Stimulated activated naive CD8-positive, alpha-beta T cell treated with anti-CD3 and anti-CD28 coated beads, Interleukin-15, Interleukin-2, amounts not matched to agents 100 ng/mL and 50 ng/mL, for 24 hours (primary cell): ENCODE measurements around the gene EPRS1.
"Not testable (repeated sequence)": the region's sequence is repeated elsewhere in the genome, so short reads cannot be mapped to it uniquely, and the experiment has no call there.

Experiments
- H3K27ac Mint-ChIP-seq: one replicate; pipeline ENCODE4 v1.8.0; 2021; ENCODE audit warnings: mild to moderate bottlenecking, mixed read lengths
- H3K27me3 Mint-ChIP-seq: one replicate; pipeline ENCODE4 v1.8.0; 2021; ENCODE audit warnings: mixed read lengths
- H3K36me3 Mint-ChIP-seq: one replicate; pipeline ENCODE4 v1.8.0; 2021; ENCODE audit warnings: low read depth, mixed read lengths
- H3K4me1 Mint-ChIP-seq: one replicate; pipeline ENCODE4 v1.8.0; 2021; ENCODE audit warnings: low read depth, mixed read lengths
- H3K4me3 Mint-ChIP-seq: one replicate; pipeline ENCODE4 v1.8.0; 2021; ENCODE audit warnings: mild to moderate bottlenecking, mixed read lengths
- H3K9me3 Mint-ChIP-seq: one replicate; pipeline ENCODE4 v1.8.0; 2021; ENCODE audit warnings: mixed read lengths

Gene EPRS1

GRCh38 chr1:220046052-220046930, at the start of gene EPRS1:
TSS of gene EPRS1 (minus strand) at chr1:220046505. CDS start at chr1:220046388, 117 bp downstream.
- H3K36me3 Mint-ChIP-seq: peaks cover 14% of the 10 kb centered on the region
- peak within 1 kb of the TSS; percentile 99 for H3K4me3 Mint-ChIP-seq
- H3K27ac Mint-ChIP-seq: peak within 1 kb of the TSS; percentile 98
- peaks cover 44% of the 10 kb centered on the region for H3K4me1 Mint-ChIP-seq
- no peaks in the 10 kb centered on the region for H3K27me3 Mint-ChIP-seq
- no peaks in the 10 kb centered on the region for H3K9me3 Mint-ChIP-seq

- H3K27ac Mint-ChIP-seq: peak within 1 kb of the TSS; percentile 26
Observed at GRCh38 chr1:220094016-220094911, 48.0 kb upstream of the EPRS1 start, which contains the start of gene IARS2. TSS of gene IARS2 (plus strand) at chr1:220094132. CDS start at chr1:220094217, 85 bp downstream.

GRCh38 chr1:220093361-220094015, 47.2 kb upstream of the EPRS1 start:
- H3K4me1 Mint-ChIP-seq: peaks cover 43% of the 10 kb centered on the region

More at GRCh38 chr1:220094016-220094911, 48.0 kb upstream of the EPRS1 start, which contains the start of gene IARS2:
- peaks cover 38% of the 10 kb centered on the region for H3K4me1 Mint-ChIP-seq
- peaks cover 32% of the 10 kb centered on the region for H3K36me3 Mint-ChIP-seq
- no peaks in the 10 kb centered on the region for H3K9me3 Mint-ChIP-seq
- H3K4me3 Mint-ChIP-seq: peak within 1 kb of the TSS; percentile 81
- no peaks in the 10 kb centered on the region for H3K27me3 Mint-ChIP-seq

DNA sequence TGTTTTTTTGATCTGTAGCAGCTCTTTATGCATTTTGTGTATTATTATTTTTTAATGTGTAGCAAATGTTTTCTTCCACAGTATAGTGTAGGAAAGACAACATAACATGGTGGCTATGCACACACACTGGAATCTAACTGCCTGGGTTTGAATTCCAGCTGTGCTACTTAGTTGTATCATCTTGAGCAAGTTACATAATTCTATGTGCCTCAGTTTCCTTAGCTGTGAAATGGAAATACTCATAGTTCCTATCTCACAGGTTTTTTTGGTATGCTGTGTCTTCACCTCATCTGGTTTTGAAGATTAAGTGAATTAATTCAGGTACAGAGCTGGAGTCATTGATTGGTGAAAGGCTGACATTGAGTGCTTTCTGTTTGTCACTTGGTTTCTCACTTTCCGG, 46.4 kb upstream of the EPRS1 start:
- Mint-ChIP-seq H3K4me1 (peaks cover 39% of the 10 kb centered on the region), H3K27me3 (no peaks in the 10 kb centered on the region), H3K9me3 (no peaks in the 10 kb centered on the region), H3K27ac (no peak overlapping the region), H3K36me3 (peaks cover 29% of the 10 kb centered on the region), H3K4me3 (no peak overlapping the region)

More at GRCh38 chr1:220093361-220094015, 47.2 kb upstream of the EPRS1 start:
- H3K27ac Mint-ChIP-seq: peak overlapping the region; percentile 26
- H3K36me3 Mint-ChIP-seq: peaks cover 33% of the 10 kb centered on the region
- peak overlapping the region; percentile 19 for H3K4me3 Mint-ChIP-seq
- no peaks in the 10 kb centered on the region for H3K27me3 Mint-ChIP-seq
- H3K9me3 Mint-ChIP-seq: no peaks in the 10 kb centered on the region

GRCh38 chr1:220089650-220090556, 43.6 kb upstream of the EPRS1 start, which contains the start of gene BPNT1:
TSS of gene BPNT1 (minus strand) at chr1:220089788. CDS start at chr1:220079846, 9,942 bp downstream.
- H3K27me3 Mint-ChIP-seq: no peaks in the 10 kb centered on the region
- H3K27ac Mint-ChIP-seq: peak within 1 kb of the TSS; percentile 96
- H3K4me1 Mint-ChIP-seq: peaks cover 33% of the 10 kb centered on the region
- peaks cover 6% of the 10 kb centered on the region for H3K36me3 Mint-ChIP-seq
- no peaks in the 10 kb centered on the region for H3K9me3 Mint-ChIP-seq
- H3K4me3 Mint-ChIP-seq: peak within 1 kb of the TSS; percentile 99

DNA sequence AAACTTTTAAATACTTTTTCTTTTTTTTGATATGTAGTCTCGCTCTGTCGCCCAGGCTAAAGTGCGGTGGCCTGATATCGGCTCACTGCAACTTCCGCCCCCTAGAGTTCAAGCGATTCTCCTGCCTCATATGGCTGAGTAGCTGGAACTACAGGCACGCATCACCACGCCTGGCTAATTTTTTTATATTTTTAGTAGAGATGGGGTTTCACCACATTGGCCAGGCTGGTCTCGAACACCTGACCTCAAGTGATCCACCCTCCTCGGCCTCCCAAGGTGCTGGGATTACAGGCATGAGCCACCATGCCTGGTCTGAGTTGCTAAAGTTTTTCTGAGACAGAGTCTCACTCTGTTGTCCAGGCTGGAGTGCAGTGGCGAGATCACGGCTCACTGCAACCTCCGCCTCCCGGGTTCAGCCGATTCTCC, 40.0 kb upstream of the EPRS1 start:
- not testable (repeated sequence) for H3K27me3 Mint-ChIP-seq, H3K4me3 Mint-ChIP-seq, H3K27ac Mint-ChIP-seq

GRCh38 chr1:220084460-220084859, 38.2 kb upstream of the EPRS1 start:
- Mint-ChIP-seq H3K4me1 (peaks cover 16% of the 10 kb centered on the region), H3K27me3 (no peaks in the 10 kb centered on the region), H3K27ac (no peak overlapping the region), H3K9me3 (no peaks in the 10 kb centered on the region), H3K36me3 (peaks cover 15% of the 10 kb centered on the region), H3K4me3 (no peak overlapping the region)

More for the DNA sequence above, 40.0 kb upstream of the EPRS1 start:
- not testable (repeated sequence) for H3K9me3 Mint-ChIP-seq
- H3K4me1 Mint-ChIP-seq: peaks cover 24% of the 10 kb centered on the region
- peaks cover 14% of the 10 kb centered on the region for H3K36me3 Mint-ChIP-seq

GRCh38 chr1:220077887-220078286, 31.6 kb upstream of the EPRS1 start:
- Mint-ChIP-seq H3K27ac (no peak overlapping the region), H3K9me3 (no peaks in the 10 kb centered on the region), H3K4me3 (no peak overlapping the region), H3K36me3 (peaks cover 32% of the 10 kb centered on the region), H3K4me1 (no peaks in the 10 kb centered on the region), H3K27me3 (no peaks in the 10 kb centered on the region)

GRCh38 chr1:220076861-220077762, 30.8 kb upstream of the EPRS1 start:
- H3K27ac Mint-ChIP-seq: no peak overlapping the region
- H3K9me3 Mint-ChIP-seq: no peaks in the 10 kb centered on the region
- H3K4me1 Mint-ChIP-seq: no peaks in the 10 kb centered on the region
- H3K36me3 Mint-ChIP-seq: peaks cover 39% of the 10 kb centered on the region
- no peak overlapping the region for H3K4me3 Mint-ChIP-seq
- H3K27me3 Mint-ChIP-seq: no peaks in the 10 kb centered on the region

DNA sequence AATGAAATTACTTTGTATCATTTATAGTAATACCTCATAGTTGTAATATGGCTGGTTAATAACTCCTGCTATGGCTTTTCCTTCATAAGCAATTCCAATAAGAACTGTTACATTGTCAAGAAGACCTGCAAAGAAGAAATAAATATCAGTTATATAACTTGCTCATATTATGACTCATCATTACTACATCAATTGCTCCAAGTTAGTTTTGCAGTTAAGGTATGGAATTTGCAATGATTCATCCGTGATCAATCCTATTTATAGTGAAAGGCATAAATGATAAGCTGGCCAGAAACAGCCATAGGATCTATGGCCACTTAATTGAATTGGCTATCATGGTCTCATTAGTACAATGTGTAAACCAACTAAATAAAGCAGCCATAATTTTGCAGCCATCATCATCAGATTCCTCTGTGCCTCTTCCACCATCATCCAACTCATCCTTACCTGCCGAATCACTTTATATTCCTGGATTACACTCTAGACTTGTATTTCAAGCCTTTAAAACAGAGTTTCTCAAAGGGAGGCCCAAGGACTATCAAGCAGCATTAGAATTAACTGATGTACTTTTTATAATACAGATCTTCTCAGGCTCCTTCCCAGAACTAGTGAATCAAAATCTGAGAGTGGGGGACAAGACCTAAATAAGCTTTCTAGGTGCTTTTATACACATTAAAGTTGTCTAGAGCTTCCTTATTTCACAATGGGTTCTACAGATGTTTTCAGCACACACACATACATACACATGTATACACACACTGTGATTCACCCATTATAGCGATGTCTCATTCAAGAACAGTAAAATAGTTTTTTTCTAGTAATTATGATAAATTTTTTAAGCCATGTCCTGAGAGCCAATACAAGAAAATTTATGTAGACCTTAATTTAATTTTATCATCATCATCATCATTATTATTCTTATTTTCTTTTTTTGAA, 21.2 kb upstream of the EPRS1 start:
- no peaks in the 10 kb centered on the region for H3K9me3 Mint-ChIP-seq
- H3K4me1 Mint-ChIP-seq: no peaks in the 10 kb centered on the region
- no peak overlapping the region for H3K4me3 Mint-ChIP-seq
- no peak overlapping the region for H3K27ac Mint-ChIP-seq
- H3K36me3 Mint-ChIP-seq: peaks cover 41% of the 10 kb centered on the region
- no peaks in the 10 kb centered on the region for H3K27me3 Mint-ChIP-seq

DNA sequence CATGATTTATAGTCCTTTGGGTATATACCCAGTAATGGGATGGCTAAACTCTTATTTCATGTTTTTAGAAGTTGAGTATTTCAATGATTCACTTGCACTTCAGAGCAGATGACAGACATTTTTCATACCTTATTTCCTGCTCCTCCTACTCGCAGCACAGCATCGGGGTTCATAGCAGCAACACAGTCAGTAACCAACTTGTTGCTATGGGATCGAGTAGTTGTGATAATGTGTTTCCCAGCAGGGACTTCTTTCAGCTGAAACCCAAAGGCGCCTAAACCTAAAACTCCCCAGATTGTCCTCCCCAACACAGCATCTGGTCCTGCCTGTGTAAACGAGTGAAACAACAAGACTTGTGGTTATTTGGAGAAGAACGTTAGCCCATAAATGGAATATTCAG, 16.3 kb upstream of the EPRS1 start:
- H3K4me1 Mint-ChIP-seq: no peaks in the 10 kb centered on the region
- no peak overlapping the region for H3K27ac Mint-ChIP-seq
- H3K36me3 Mint-ChIP-seq: peaks cover 39% of the 10 kb centered on the region
- no peaks in the 10 kb centered on the region for H3K27me3 Mint-ChIP-seq
- no peaks in the 10 kb centered on the region for H3K9me3 Mint-ChIP-seq
- no peak overlapping the region for H3K4me3 Mint-ChIP-seq

GRCh38 chr1:220060876-220061275, 14.6 kb upstream of the EPRS1 start:
- H3K4me1 Mint-ChIP-seq: peaks cover 7% of the 10 kb centered on the region
- no peak overlapping the region for H3K4me3 Mint-ChIP-seq
- H3K27me3 Mint-ChIP-seq: no peaks in the 10 kb centered on the region
- peaks cover 43% of the 10 kb centered on the region for H3K36me3 Mint-ChIP-seq
- no peak overlapping the region for H3K27ac Mint-ChIP-seq
- no peaks in the 10 kb centered on the region for H3K9me3 Mint-ChIP-seq
